HG02763 (cell line): ENCODE measurements around the gene CD300H.
"Not testable (repeated sequence)": the region's sequence is repeated elsewhere in the genome, so short reads cannot be mapped to it uniquely, and the experiment has no call there.

ENCODE experiments used
- ATAC-seq: cut with Tn5 transposase; IDR thresholded peaks from one replicate; pipeline ENCODE4 v1.9.1; 2021; ENCODE audit warnings: mild to moderate bottlenecking, moderate library complexity; ENCODE audit not compliant: unreplicated experiment

Gene CD300H

GRCh38 chr17:74528491-74529199, 38.7 kb downstream of the CD300H start:
- peak; percentile 77 for ATAC-seq

- ATAC-seq: no peak
Observed at GRCh38 chr17:74527756-74528155, 39.6 kb downstream of the CD300H start.

GRCh38 chr17:74527081-74527480, 40.2 kb downstream of the CD300H start:
- ATAC-seq: no peak

GRCh38 chr17:74526681-74527080, 40.6 kb downstream of the CD300H start:
- ATAC-seq: no peak

GRCh38 chr17:74525781-74526288, 41.5 kb downstream of the CD300H start:
- ATAC-seq: no peak

GRCh38 chr17:74525465-74525725, 41.9 kb downstream of the CD300H start:
- ATAC-seq: no peak

GRCh38 chr17:74524653-74525464, 42.5 kb downstream of the CD300H start:
- no peak for ATAC-seq

- no peak for ATAC-seq
Observed at GRCh38 chr17:74523308-74523707, 44.0 kb downstream of the CD300H start.

GRCh38 chr17:74522381-74523105, 44.8 kb downstream of the CD300H start:
- ATAC-seq: no peak

- no peak for ATAC-seq
Observed at GRCh38 chr17:74521701-74522201, 45.6 kb downstream of the CD300H start.

GRCh38 chr17:74520790-74521480, 46.4 kb downstream of the CD300H start:
- ATAC-seq: no peak

GRCh38 chr17:74520016-74520434, 47.3 kb downstream of the CD300H start:
- no peak for ATAC-seq

- ATAC-seq: not testable (repeated sequence)
Observed at GRCh38 chr17:74518413-74518981, 48.8 kb downstream of the CD300H start.

GRCh38 chr17:74516561-74517328, 50.6 kb downstream of the CD300H start:
- no peak for ATAC-seq

GRCh38 chr17:74515941-74516340, 51.4 kb downstream of the CD300H start:
- ATAC-seq: no peak

GRCh38 chr17:74514632-74515334, 52.5 kb downstream of the CD300H start:
- no peak for ATAC-seq

GRCh38 chr17:74513987-74514631, 53.2 kb downstream of the CD300H start:
- no peak for ATAC-seq

GRCh38 chr17:74512624-74513091, 54.7 kb downstream of the CD300H start:
- ATAC-seq: no peak
